ENCODE measurements around the gene KAZN. TPM values are rescaled to one million over a fixed set of nuclear protein-coding genes. Genes with fewer than 3 reads are reported as not detected.

KAZN gene
- total RNA-seq, 1 donor from 2014 or later, result 9.4 TPM

GRCh38 chr1:14781811-14782210, 183.3 kb downstream of the KAZN start:
- Histone ChIP-seq H3K27me3 (ENCODE audit: insufficient read depth, low read length) (no peaks in the 10 kb centered on the region), H3K9me3 (ENCODE audit: insufficient read depth, low read depth, low read length) (no peaks in the 10 kb centered on the region), H3K9ac (ENCODE audit: low read length) (no peak overlapping the region), H2AFZ (ENCODE audit: low read depth, low read length) (no peak overlapping the region), H3K4me3 (ENCODE audit: insufficient read depth, low read depth, low read length) (no peak overlapping the region), H3K4me2 (ENCODE audit: low read length) (no peak overlapping the region), H3K36me3 (ENCODE audit: insufficient read depth, low read length) (no peaks in the 10 kb centered on the region), H3K4me1 (ENCODE audit: insufficient read depth, low read length) (no peaks in the 10 kb centered on the region), H4K20me1 (ENCODE audit: insufficient read depth, low read length) (no peaks in the 10 kb centered on the region), H3K79me2 (ENCODE audit: insufficient read depth, low read length) (no peaks in the 10 kb centered on the region), H3K27ac (ENCODE audit: low read depth, low read length) (no peak overlapping the region)
- H3K27me3 Mint-ChIP-seq (ENCODE audit: low read depth, unreplicated experiment), result peaks cover 14% of the 10 kb centered on the region
- no peaks in the 10 kb centered on the region for H3K36me3 Mint-ChIP-seq (ENCODE audit: low read depth, unreplicated experiment)
- no peak for FAIRE-seq
- H3K27ac Mint-ChIP-seq (ENCODE audit: unreplicated experiment), result no peak overlapping the region
- no peaks in the 10 kb centered on the region for H3K4me1 Mint-ChIP-seq (ENCODE audit: low read depth, unreplicated experiment)
- TF ChIP-seq EZH2 (IDR thresholded peaks at IDR 0.05; ENCODE audit: insufficient read depth, low read length), result no peak
- no peak for TF ChIP-seq CTCF (IDR thresholded peaks at IDR 0.05; ENCODE audit: insufficient read depth, low read depth, low read length)
- peaks cover 5% of the 10 kb centered on the region for H3K9me3 Mint-ChIP-seq (ENCODE audit: unreplicated experiment)
- no peak for DNase-seq (ENCODE audit: low read depth)
- H3K4me3 Mint-ChIP-seq (ENCODE audit: unreplicated experiment), result no peak overlapping the region

GRCh38 chr1:14782741-14783591, 184.5 kb downstream of the KAZN start:
- Histone ChIP-seq H3K79me2 (ENCODE audit: insufficient read depth, low read length) (no peaks in the 10 kb centered on the region), H3K4me3 (ENCODE audit: insufficient read depth, low read depth, low read length) (no peak overlapping the region), H3K4me1 (ENCODE audit: insufficient read depth, low read length) (no peaks in the 10 kb centered on the region), H4K20me1 (ENCODE audit: insufficient read depth, low read length) (no peaks in the 10 kb centered on the region), H3K27ac (ENCODE audit: low read depth, low read length) (no peak overlapping the region), H3K27me3 (ENCODE audit: insufficient read depth, low read length) (no peaks in the 10 kb centered on the region), H2AFZ (ENCODE audit: low read depth, low read length) (no peak overlapping the region), H3K9ac (ENCODE audit: low read length) (no peak overlapping the region), H3K4me2 (ENCODE audit: low read length) (no peak overlapping the region), H3K9me3 (ENCODE audit: insufficient read depth, low read depth, low read length) (no peaks in the 10 kb centered on the region), H3K36me3 (ENCODE audit: insufficient read depth, low read length) (no peaks in the 10 kb centered on the region)
- no peak for TF ChIP-seq CTCF (IDR thresholded peaks at IDR 0.05; ENCODE audit: insufficient read depth, low read depth, low read length)
- Mint-ChIP-seq H3K36me3 (ENCODE audit: low read depth, unreplicated experiment) (no peaks in the 10 kb centered on the region), H3K4me1 (ENCODE audit: low read depth, unreplicated experiment) (no peaks in the 10 kb centered on the region), H3K4me3 (ENCODE audit: unreplicated experiment) (no peak overlapping the region), H3K27ac (ENCODE audit: unreplicated experiment) (no peak overlapping the region), H3K27me3 (ENCODE audit: low read depth, unreplicated experiment) (peaks cover 11% of the 10 kb centered on the region), H3K9me3 (ENCODE audit: unreplicated experiment) (peaks cover 5% of the 10 kb centered on the region)
- no peak for FAIRE-seq
- no peak for DNase-seq (ENCODE audit: low read depth)

- TF ChIP-seq EZH2 (IDR thresholded peaks at IDR 0.05; ENCODE audit: insufficient read depth, low read length) (no peak), CTCF (IDR thresholded peaks at IDR 0.05; ENCODE audit: insufficient read depth, low read depth, low read length) (no peak)
- Histone ChIP-seq H3K4me3 (ENCODE audit: insufficient read depth, low read depth, low read length) (no peak overlapping the region), H3K36me3 (ENCODE audit: insufficient read depth, low read length) (no peaks in the 10 kb centered on the region), H3K4me2 (ENCODE audit: low read length) (no peak overlapping the region), H2AFZ (ENCODE audit: low read depth, low read length) (no peak overlapping the region), H3K79me2 (ENCODE audit: insufficient read depth, low read length) (no peaks in the 10 kb centered on the region), H4K20me1 (ENCODE audit: insufficient read depth, low read length) (no peaks in the 10 kb centered on the region), H3K27ac (ENCODE audit: low read depth, low read length) (no peak overlapping the region), H3K4me1 (ENCODE audit: insufficient read depth, low read length) (no peaks in the 10 kb centered on the region), H3K9me3 (ENCODE audit: insufficient read depth, low read depth, low read length) (no peaks in the 10 kb centered on the region), H3K9ac (ENCODE audit: low read length) (no peak overlapping the region), H3K27me3 (ENCODE audit: insufficient read depth, low read length) (no peaks in the 10 kb centered on the region)
- FAIRE-seq (no peak), DNase-seq (ENCODE audit: low read depth) (no peak)
- Mint-ChIP-seq H3K9me3 (ENCODE audit: unreplicated experiment) (peaks cover 5% of the 10 kb centered on the region), H3K4me1 (ENCODE audit: low read depth, unreplicated experiment) (no peaks in the 10 kb centered on the region), H3K4me3 (ENCODE audit: unreplicated experiment) (peak overlapping the region; percentile 12), H3K27ac (ENCODE audit: unreplicated experiment) (no peak overlapping the region), H3K36me3 (ENCODE audit: low read depth, unreplicated experiment) (no peaks in the 10 kb centered on the region), H3K27me3 (ENCODE audit: low read depth, unreplicated experiment) (peaks cover 15% of the 10 kb centered on the region)
These were observed 185.1 kb downstream of the KAZN start for GRCh38 chr1:14783592-14783886.
